ENCODE data around the gene NR2C2.

DNA sequence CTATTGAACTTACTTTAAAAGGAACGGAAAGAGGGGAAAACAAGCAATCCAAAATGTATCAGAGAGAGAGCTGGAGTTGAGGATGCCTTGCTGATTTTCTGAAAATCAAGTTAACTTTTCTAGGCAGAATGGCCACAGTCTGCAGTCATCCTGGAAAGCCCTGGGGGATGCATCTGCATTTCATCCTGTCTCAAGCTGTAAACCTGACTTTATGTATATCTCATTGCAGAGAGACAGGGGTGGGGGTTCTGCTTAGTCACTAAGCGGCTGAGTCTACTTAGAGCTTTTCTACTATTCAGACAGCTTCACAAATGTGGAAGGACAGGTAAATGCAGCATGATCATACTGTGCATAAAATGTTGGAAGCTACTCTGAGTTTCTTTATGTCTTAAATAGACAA is 76.3 kb downstream of the NR2C2 start:
- TF ChIP-seq, protein P1, sequence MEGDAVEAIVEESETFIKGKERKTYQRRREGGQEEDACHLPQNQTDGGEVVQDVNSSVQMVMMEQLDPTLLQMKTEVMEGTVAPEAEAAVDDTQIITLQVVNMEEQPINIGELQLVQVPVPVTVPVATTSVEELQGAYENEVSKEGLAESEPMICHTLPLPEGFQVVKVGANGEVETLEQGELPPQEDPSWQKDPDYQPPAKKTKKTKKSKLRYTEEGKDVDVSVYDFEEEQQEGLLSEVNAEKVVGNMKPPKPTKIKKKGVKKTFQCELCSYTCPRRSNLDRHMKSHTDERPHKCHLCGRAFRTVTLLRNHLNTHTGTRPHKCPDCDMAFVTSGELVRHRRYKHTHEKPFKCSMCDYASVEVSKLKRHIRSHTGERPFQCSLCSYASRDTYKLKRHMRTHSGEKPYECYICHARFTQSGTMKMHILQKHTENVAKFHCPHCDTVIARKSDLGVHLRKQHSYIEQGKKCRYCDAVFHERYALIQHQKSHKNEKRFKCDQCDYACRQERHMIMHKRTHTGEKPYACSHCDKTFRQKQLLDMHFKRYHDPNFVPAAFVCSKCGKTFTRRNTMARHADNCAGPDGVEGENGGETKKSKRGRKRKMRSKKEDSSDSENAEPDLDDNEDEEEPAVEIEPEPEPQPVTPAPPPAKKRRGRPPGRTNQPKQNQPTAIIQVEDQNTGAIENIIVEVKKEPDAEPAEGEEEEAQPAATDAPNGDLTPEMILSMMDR (IDR thresholded peaks at IDR 0.05) = no peak
- TF ChIP-seq POLR2A (IDR thresholded peaks at IDR 0.05) = no peak
